ENCODE measurements around the gene C14orf180.

GRCh38 chr14:104549536-104550339 is 29.8 kb upstream of the C14orf180 start:
- no peak for TF ChIP-seq CTCF (conservative IDR thresholded peaks at IDR 0.05 in 1 of 2, IDR thresholded peaks at IDR 0.05 in 1 of 2; ENCODE audit: low read depth in 1 of 2, low read length in 2 of 2)
- no peak for TF ChIP-seq EZH2 (IDR thresholded peaks at IDR 0.05; ENCODE audit: low read length, missing control alignments)
